SIG-M5 treated with dmso at 0.1 percent for 504 hours (cell line): ENCODE data around the gene NAGPA.

Source experiments
- DNase-seq: peaks from one replicate; lab custom pipeline; 2025; ENCODE audit not compliant: unreplicated experiment; lab: John Stamatoyannopoulos, UW

Gene NAGPA

DNA sequence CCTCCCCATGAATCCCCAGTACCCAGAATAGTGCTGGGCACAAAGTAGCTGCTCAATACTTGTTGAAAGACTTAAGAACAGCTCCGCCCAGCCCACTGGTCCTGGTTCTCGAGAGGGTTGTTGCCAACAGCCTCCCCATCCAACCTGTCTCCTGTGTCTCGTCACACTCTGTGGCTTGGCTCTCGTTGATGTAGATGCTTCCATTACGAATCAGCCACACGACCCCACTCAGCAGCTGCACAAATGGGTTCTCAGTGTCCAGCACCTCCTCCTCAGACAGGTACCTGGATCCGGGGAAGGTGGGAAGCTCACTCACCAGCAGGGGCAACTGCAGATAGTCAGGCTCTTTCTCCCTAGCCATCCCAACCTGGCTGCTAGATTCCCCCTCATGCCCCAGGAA, 2.1 kb downstream of the NAGPA start:
- no peak for DNase-seq

DNA sequence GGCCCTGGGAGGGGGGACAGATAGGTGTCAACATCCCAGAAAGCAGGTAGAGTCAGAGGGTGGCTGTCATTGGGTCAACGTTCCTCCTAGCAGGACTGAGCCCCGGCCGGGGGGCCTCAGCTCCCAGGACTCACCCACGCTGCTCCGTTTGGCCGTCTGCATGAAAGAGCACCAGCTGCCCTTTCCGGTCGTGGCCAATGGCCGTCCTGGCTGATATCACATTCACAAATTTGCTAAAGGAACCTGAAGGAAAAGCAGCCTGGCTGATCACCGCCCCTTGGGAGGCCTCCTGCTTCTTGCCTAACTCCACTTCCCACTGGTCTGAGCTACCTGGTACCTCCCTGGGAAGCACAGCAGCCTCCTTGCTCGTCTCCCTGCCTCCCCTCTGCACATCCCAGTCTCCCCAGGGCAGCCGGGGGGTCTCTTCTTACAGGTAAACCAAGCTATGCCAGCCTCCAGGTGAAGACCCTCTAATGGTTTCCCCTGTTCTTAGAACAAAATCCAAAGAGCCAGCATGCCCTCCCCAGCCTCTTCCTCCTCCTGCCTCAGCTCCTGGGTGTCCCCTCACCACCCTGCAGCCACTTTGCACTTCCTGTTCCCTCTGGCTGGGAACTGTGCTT, 3.4 kb downstream of the NAGPA start:
- DNase-seq, result no peak

DNA sequence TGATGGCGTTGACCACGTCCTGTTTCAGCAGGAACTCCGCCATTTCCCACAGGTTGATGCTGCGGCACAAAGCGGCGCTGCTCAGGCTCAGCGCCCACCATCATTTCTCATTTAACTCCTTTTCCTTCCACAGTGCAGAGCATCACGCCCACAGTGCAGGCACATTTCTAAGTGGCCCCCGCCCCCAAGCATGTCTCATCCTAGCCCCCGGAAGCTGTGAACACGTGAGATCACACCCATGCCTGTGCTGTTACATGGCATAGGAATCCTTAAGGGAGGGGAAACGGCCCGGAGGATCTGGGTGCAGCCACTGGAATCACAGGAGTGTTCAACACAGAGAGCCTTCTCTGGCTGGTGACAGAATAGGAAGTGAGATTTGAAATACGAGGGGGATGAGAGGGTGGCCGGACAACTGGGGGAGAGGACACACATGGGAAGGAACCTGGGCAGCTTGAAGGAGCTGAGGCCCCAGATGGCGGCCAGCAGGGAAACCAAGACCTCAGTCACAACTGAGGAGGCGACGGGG, 4.7 kb downstream of the NAGPA start:
- DNase-seq, result no peak

DNA sequence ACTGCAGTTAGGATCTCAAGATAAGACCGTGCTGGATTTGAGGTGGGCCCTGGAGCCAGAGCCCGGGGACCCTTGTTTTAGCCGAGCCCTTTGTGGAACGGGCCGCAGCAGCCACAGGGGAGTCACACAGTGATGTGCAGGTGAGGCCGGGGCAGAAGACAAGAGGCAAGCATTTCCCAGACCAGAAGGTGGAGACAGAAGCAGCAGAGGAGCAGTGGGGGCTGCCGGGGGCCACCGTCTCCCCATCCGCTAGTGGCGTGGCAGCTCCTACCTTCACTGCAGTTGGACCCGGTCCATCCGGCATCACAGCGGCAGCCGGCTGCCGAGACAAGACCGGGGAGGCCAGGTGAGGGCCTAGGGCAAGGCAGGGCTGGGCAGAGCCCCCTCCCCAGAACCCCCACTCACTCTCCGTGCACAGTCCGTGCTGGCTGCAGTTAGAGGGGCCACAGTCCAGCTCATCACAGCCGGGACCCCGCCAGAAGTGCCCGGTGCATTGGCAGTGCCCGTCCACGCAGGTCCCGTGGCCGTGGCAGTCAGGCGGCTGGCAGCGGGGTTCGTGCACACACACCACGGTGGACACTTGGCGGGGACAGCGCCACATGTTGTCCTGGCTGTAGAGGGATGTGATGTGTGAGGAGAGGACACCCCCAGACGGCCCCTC, 6.0 kb downstream of the NAGPA start:
- no peak for DNase-seq

DNA sequence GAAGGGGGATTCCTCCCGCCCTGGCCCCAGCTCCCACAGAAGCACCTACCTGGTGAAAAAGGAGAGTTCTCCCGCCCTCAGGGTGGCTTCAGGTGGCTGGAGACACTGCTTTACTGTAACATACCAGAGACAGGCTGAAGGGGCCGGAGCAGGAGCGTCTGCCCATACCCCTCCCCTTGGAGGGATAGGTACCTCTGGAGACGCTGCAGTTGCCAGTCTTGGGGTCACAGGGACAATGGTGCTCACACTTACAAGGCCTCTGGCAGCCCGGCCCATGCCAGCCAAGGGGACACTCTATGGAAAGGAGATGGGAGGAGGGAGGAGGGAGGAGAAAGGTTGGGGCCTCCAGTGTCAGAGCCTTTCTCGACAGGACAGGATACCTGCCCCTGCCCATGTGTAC, 6.6 kb downstream of the NAGPA start:
- no peak for DNase-seq

DNA sequence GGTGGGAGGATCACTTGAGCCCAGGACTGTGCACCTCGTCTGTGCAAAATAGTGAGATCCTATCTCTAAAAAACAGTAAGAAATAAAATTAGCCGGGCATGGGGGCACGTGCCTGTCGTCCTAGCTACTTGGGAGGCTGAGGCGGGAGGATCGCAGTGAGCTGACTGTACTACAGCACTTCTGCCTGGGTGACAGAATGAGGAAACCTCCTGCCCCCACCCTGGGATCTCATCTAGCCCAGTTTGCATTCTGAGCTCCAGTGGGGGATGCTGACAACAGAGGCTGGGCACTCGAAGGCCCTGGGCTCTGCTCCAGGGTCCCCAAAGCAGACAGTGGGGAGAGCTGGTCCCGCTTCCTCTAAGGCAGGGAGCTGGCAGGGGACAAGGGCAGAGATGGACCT, 7.1 kb downstream of the NAGPA start:
- no peak for DNase-seq

DNA sequence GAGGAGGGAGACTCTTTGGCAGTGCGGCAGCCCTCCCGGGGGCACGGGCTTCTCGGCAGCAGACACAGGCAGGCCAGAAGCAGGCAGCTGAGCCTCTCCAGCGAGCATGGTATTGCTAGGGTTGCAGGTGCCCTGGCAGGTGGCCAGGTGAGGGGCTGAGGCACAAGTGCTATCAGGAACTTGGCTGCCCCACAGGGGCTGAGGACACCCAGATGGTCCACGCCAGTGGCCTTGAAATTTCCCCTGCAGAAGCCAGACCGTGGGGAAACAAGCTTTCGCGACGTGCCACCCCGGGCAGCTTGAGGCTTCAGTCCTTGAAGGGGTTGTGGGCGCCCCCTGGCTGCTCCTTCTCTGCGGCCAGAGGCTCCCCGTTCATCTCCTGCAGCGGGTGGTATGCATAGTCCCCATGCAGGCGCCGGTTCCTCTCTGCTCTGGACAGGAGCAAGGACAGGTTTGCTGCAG, 8.5 kb downstream of the NAGPA start:
- no peak for DNase-seq

DNA sequence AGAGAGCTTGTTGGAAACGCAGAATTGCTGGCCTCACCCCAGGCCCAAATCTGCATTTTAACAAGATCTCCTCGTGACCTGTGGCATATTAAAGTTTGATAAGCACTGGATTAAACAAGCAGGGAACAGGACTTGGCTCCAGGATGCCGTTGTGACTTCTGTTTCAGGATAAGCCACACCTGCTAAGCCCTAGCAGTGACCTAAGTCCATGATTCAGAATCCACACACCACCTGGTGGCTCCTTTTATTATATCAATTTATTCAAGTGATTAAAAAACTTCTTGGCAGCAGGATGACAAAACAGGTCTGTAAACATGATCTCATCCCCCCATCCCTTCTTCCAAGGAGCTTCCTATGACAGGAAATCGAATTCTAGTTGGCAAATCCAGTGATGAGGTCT, 9.1 kb downstream of the NAGPA start:
- peak; percentile 37 for DNase-seq

DNA sequence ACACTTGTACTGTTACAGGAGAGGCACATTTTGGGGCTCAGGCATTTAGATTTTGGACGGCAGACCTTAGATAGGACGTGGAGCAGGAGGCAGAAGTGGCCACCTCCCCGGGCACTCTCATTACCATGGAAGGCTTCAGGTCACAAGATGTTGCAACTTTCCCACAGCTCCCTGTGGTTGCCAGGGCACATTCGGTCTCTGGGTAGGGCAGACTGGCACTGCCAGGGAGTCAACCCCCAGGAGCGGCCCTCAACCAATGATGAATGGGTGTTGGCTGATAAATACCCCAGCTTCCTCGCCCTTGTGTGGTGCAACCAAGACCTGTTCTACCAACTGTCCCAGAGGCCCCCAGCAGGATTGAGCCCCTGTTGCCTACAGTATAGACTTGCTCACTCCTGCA, 11.2 kb downstream of the NAGPA start:
- no peak for DNase-seq

DNA sequence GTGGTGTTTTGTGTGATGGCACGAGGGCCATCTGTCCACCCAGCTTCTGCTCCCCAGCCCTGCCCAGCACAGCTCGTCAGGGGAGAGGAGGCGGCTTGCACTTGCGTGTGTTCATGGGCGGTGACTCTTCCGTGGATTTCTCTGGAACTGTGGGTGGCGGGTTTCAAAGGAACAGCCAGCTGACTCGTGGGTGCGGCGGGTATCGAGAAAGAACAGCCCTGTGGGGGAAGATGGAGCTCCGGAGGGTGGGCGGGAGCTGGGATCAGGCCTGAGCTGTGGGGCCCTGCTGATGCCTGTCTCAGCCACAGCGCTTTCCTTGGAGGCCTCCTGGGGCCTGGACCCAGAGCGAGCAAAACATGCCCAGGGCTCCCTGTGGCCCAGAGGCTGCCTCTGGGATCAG, 13.2 kb downstream of the NAGPA start:
- no peak for DNase-seq

DNA sequence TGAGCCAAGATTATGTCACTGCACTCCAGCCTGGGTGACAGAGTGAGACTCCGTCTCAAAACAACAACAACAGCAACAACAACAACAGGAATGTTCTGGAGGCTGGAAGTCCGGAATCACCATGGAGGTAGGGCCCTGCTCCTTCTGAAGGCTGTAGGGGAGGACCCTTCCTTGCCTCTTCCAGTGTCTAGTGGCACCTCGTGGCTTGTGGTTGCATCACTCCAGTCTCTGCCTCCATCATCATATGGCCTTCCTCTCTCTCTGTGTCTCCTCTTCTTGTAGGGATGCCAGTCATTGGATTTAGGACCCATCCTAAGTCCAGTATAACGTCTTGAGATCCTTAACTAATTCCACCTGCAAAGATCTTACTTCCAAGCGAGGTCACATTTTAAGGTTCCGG, 14.0 kb downstream of the NAGPA start:
- DNase-seq, result no peak

DNA sequence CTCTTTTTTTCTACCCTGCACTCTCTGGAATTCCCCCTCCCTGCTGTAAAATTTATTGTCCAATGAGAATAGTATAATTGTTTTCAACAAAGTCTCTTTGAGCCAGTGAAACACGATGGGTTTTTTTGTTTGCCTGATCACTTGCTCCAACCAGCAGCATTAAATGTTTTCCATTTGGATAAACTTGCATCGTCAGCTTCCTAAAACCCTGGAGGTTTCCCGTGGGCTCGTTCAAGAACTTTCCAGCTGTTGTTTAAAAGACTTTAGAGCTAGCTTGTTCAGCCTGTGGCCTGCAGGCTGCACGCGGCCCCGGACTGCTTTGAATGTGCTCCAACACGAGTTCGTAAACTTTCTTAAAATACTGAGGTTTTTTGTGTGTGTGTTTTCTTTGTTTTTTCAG, 14.9 kb downstream of the NAGPA start:
- no peak for DNase-seq

DNA sequence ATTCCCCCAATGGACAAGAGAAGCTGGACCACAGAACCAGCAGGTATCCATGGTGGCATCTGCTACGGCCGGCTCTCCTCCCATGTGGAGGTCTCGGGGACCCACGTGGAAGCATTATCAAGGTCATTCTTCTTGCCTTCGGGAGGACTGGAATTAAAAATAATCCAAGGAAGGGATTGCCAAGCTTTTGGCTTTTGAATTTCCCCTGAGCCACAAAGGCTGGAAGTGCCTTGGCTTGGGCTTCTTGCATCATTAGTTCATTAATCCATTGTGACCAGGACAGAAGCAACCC, 16.1 kb downstream of the NAGPA start:
- no peak for DNase-seq

DNA sequence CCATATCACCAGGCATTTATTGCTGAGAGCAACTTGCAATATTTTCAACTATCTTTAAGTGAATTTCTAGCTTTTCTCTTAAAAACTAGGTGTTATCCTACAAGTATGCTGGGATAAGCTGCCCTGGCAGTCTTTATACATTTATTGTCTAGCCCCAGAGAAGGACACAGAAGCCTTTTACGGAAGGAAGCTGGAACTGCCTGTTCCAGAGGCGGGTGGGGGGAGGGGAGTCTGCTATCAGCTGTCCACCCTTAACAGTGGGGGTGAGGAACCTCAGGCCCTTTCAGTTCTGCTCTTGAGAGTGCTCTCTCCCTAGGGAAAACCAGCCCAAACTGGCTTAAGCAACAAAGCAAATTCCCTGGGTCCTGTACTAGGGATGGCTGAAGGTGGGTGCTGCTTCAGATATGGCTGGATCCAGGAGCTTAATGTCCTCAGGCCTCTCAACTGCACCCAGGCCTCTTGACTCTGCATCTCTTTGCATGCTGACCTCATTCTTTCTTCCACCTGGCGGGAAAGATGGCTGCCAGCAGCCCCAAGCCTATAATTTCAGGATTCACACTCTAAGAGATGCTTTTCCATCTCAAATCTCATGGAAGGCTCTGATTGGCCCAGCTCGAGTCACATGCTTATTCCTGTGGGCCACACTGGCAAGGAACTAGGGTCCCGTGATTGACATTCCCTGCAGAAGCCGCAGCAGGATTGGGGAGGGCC, 16.6 kb downstream of the NAGPA start:
- no peak for DNase-seq

DNA sequence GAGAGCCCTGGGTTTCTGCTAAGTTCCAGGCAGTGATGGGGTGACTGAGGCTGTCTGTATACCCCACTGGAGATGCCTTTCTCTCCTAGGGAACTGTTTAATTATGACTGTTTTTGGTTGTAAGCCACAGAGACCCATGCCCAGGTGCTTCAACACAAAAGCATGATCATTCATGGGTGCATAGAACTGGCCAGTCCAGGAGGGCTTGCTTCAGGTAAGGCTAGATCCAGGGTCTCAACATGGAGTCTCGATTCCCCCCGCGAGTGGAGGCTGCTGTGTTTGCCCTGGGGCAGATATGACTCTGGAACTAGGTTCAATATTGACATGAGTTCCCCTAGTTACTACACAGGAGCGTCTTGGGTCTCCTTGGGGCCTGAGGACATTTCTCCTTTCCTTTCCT, 17.8 kb downstream of the NAGPA start:
- DNase-seq, result no peak

DNA sequence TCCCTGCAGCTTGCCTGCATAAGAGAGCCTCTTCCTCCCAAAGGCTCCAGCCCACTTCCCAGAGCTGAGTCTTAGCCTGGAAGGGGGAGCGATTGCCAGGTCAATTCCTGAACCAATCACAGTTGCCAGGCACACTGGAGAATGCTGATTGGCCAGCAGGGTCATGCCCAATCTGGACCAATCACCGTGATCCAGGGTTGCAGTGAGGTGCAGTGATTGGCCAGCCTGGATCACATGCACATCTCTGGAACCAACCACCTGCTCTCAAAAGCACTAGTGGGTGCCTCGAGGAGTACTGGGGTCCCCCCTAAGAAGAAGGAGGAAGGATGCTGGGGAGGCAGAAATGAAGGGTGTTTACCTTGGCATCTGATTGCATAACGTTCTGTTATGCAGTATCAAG, 18.4 kb downstream of the NAGPA start:
- no peak for DNase-seq

DNA sequence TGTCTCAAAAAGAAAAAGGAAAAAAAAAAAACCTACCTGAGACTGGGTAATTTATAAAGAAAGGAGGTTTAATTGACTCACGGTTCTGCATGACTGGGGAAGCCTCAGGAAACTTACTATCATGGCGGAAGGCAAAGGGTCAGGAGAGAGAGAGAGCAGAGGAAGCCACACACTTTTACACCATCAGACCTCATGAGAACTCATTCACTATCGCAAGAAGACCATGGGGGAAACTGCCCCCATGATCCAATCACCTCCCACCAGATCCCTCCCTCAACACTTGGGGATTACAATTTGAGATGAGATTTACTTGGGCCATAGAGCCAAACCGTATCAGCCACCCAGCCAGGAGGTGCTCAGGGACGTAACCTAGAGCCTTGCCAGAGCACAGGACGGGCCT, 20.8 kb downstream of the NAGPA start:
- DNase-seq, result no peak

DNA sequence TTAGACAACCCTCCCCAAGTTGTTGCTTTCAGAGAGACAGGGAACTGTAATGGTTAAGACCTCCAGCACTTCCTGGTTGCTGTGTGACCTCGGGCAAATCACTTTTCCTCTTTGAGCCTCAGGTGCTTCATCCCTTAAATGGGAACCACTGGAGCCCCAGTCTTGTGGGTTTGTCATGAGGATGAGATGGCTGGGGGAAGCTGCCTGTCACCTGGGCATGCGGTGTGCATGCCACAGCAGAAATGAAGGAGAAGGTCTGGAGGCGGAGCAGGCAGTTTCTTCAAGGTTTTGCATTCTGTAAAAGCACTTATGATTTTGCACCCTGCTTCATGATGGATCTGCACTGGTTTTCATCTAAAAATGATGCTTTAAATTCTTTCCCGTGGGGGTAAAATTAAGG, 22.1 kb downstream of the NAGPA start:
- no peak for DNase-seq

DNA sequence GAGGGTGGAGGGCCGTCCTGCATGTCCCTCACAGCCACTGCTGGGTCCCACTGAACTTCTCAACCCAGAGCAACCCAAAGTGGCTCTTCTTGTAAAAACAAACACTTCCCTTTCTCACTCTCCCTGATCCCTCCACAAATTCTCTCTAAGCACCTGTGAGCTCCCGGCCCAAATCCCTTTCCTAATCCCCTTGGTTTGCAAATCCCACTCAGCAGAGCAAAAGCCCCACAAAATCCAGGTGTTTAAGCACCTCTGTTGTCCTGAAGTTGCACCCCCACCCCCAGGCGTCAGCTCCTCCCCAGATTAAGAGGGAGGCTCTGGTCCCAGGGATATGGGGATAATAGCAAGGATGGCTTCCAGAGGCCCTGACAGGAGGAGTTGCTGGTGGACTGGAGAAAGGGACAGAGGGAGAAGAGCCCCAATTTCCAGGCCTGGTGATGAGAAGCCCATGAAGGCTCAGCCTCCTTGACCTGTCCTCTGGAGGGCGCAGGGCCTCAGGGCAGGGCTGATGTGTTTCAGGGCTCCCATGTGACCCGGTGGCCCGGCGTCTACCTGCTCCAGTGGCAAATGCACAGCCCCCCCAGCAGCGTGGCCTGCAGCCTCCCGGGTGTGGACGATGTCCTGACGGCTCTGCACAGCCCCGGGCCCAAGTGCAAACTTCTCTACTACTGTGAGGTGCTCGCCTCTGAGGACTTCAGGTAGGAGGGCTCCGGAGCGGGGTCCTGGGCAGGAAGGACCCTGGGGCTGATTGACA, 23.0 kb downstream of the NAGPA start:
- DNase-seq, result no peak

DNA sequence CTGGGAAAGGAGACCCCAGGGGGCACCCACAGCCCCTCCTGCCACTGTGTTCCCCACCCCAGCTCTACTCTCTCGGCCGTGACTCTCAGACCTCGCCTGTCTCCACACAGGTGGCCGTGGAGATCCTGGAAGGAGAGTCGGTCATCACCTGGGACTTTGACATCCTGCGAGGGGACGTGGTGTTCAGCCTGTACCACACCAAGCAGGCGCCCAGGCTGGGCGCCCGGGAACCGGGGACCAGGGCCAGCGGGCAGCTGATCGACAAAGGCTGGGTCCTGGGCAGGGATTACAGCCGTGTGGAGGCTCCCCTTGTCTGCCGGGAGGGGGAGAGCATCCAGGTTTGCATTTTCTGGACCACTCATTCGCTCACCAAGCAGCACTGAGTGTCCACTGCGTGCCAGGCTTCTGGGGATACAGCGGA, 25.4 kb downstream of the NAGPA start:
- no peak for DNase-seq

DNA sequence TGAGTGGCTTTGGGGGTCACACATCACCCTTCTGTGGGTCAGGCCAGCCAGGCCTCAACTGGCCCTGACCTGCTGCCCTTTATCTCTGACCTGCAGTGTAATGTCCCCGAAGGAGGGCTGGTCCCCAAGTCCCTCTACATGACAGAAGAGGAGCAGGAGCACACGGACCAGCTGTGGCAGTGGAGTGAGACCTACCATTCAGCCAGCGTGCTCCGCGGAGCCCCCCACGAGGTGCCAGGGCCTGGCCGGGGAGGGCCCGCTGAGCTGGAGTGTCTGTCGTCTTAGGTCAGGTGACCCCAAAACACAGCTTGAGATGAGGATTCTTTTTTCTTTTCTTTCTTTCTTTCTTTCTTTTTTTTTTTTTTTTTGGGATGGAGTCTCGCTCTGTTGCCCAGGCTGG, 26.5 kb downstream of the NAGPA start:
- no peak for DNase-seq
